Pancreas (tissue), 10 donors: ENCODE measurements around the gene WNK1. TPM values are rescaled to one million over a fixed set of nuclear protein-coding genes. Genes with fewer than 3 reads are reported as not detected.
A peak's percentile ranks its signal among the peaks of the same experiment; 100 is the strongest.

Experiments used
- ATAC-seq, 4 donors: fragments of 200-7000 bp; cut with Tn5 transposase; one replicate each; pipeline versions ENCODE4 v1.8.0 to v1.9.1; 2020; ENCODE audit warnings: mild to moderate bottlenecking in 4 of 4, moderate library complexity in 4 of 4
- DNase-seq, 6 donors: peaks; one replicate each; pipeline ENCODE4 v3.0.0-alpha.2; 2020
- FAIRE-seq: peaks from 2 replicates; lab custom pipeline; 2012; peaks lifted over from hg19 to GRCh38; lab: Jason Lieb, UNC
- H3K27ac ChIP-seq, 4 donors: fragments of 200-600 bp; sonication (generic); 1 replicate in 3 of 4; 2 replicates in 1 of 4; pipeline versions ENCODE4 v1.5.0 to v1.8.0; 2020
- H3K27me3 ChIP-seq, 4 donors: fragments of 200-600 bp; one replicate each; pipeline ENCODE4 v1.8.0; 2021
- H3K36me3 ChIP-seq, 3 donors: fragments of 200-600 bp; sonication (generic) in 1 of 3; one replicate each; pipeline versions ENCODE4 v1.5.0 to v1.8.0; 2020 to 2021
- H3K4me1 ChIP-seq, 3 donors: fragments of 200-600 bp; one replicate each; pipeline ENCODE4 v1.8.0; 2021
- H3K4me3 ChIP-seq, 4 donors: fragments of 200-600 bp; sonication (generic) in 2 of 4; one replicate each; pipeline versions ENCODE4 v1.5.0 to v1.8.0; 2020 to 2021
- H3K9me3 ChIP-seq, 4 donors: fragments of 200-600 bp; one replicate each; pipeline ENCODE4 v1.8.0; 2021
- WGBS, 2 donors: extraction: QIAGEN DNeasy Blood & Tissue Kit; methylation state at CpG; one replicate each; pipeline ENCODE4 v1.1.7; 2013; 5-methylcytosine and 5-hydroxymethylcytosine counted together
- intact Hi-C, 3 donors: fragments of 100-400 bp; cut with DNase I; formaldehyde crosslinking; loops; one replicate each; pipeline versions ENCODE4 v1.11.1 to v1.14.2; 2022
- polyA plus RNA-seq, 2 donors: library from polyadenylated mRNA; stranded (reverse); fragments of 200-250 nt; gene quantifications; one replicate each; pipeline ENCODE4 v1.2.3, GENCODE V29; 2013
- total RNA-seq, 6 donors: library from RNA; stranded (reverse); fragmentation: NEBNext Ultra II Directional in 4 of 6; extraction: Animal tissue kit (Norgen Biotek cat#: 25700) in 4 of 6; gene quantifications; one replicate each; pipeline versions ENCODE4 v1.2.1 to v1.2.4, GENCODE V29; 2021 to 2023
- TF ChIP-seq, protein P1 (sequence below), 4 donors: fragments of 200-600 bp; sonication (generic) in 3 of 4; IDR thresholded peaks; one replicate each; pipeline versions ENCODE4 v1.5.0 to v1.8.0; 2021; ENCODE audit warnings: antibody characterized with exemption in 4 of 4
- donor health status: healthy with polysubstance abuse.
- donor health status: DM: no; HTN: no; CAD: no; lungs with moderate emphysema.
- donor health status: DM: no; HTN: no; CAD: no.
- donor health status: control.
- donor health status: control.
- donor health status: Bipolar disorder and iron deficiency.
- donor health status: DM: yes; HTN: yes; CAD: no.
- donor health status: DM: no; HTN: no; CAD: no.
- donor health status: DM: no; HTN: no; CAD: no.
- donor health status: DM: yes; HTN: yes; CAD: no.

The WNK1 gene
- total and polyA plus RNA-seq, 8 donors, result 10.9 to 73.9 (median 39.6) TPM

- DNase-seq (no peak), FAIRE-seq (no peak), ATAC-seq (no peak)
- Histone ChIP-seq H3K36me3 (no peaks in the 10 kb centered on the region), H3K9me3 (no peaks in the 10 kb centered on the region), H3K4me3 (peak overlapping the region; percentile 68 to 86 (median 77)), H3K27me3 (no peaks in the 10 kb centered on the region), H3K27ac (no peak overlapping the region), H3K4me1 (peaks cover 0 to 22% (median 17%) of the 10 kb centered on the region in 3 donors)
- 4 to 9% methylated on average over 7 of the region's 7 CpGs for WGBS, 2 donors
- intact Hi-C loops, result loop anchor here in 2 of 3 donors (5.0 to 10.0 kb wide), 2 partner anchors 178 to 190 kb away; no protein-coding TSS in a partner anchor
- TF ChIP-seq, protein P1, sequence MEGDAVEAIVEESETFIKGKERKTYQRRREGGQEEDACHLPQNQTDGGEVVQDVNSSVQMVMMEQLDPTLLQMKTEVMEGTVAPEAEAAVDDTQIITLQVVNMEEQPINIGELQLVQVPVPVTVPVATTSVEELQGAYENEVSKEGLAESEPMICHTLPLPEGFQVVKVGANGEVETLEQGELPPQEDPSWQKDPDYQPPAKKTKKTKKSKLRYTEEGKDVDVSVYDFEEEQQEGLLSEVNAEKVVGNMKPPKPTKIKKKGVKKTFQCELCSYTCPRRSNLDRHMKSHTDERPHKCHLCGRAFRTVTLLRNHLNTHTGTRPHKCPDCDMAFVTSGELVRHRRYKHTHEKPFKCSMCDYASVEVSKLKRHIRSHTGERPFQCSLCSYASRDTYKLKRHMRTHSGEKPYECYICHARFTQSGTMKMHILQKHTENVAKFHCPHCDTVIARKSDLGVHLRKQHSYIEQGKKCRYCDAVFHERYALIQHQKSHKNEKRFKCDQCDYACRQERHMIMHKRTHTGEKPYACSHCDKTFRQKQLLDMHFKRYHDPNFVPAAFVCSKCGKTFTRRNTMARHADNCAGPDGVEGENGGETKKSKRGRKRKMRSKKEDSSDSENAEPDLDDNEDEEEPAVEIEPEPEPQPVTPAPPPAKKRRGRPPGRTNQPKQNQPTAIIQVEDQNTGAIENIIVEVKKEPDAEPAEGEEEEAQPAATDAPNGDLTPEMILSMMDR (IDR thresholded peaks at IDR 0.05), result peak in 3 of 4 donors; percentile 23 to 31 (median 27)
These were observed 2.6 kb downstream of the WNK1 start for GRCh38 chr12:754851-755562.

DNA sequence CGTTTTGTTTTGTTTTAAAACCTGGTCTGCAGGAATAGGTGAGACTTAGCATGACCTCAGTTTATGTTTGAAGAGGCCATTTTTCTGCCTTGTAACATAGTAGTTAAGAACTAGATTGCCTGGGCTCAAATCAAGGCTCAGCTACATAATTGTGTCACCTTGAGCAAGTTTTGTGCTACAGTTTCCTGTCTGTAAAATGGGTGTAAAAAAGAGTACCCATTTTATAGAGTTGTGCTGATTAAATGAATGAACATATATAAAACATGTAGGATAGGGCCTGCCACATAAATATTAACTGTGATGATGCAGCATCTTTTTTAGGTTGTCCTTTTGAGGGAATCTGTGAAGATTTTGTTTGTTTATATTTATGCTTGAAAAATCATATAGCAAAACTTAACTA is 7.2 kb downstream of the WNK1 start:
- H3K4me3 ChIP-seq, result no peak overlapping the region
- no peaks in the 10 kb centered on the region for H3K9me3 ChIP-seq
- H3K4me1 ChIP-seq, result peaks cover 0 to 18% (median 12%) of the 10 kb centered on the region in 3 donors
- FAIRE-seq, result no peak
- TF ChIP-seq, protein P1 (IDR thresholded peaks at IDR 0.05), result no peak
- H3K27me3 ChIP-seq, result no peaks in the 10 kb centered on the region
- ATAC-seq, result no peak
- no peak overlapping the region for H3K27ac ChIP-seq
- no peaks in the 10 kb centered on the region for H3K36me3 ChIP-seq
- no peak for DNase-seq
- intact Hi-C loops, result loop anchor here in 1 of 3 donors (10.0 kb wide), 1 partner anchor 195 kb away; no protein-coding TSS in a partner anchor
- 79 to 80% methylated on average over 1 of the region's 1 CpG for WGBS, 2 donors

DNA sequence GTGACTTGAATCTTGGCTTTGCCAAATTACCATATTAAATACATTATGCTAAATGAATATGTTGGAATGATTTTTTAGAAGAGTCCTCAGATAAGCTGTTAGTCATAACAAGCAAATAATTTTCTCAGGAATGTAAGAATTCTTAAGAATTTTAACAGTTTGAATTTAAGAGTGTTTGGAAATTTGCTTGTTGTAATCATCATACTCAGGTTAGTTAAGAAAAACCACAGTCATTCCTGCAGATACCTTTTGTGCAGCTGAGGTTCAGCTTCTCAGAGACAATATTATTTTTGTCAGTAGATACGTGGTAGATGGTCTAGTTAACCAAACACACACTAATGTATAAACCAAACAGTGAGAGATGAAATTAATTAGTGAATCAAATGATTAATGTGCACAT is 8.9 kb downstream of the WNK1 start:
- Histone ChIP-seq H3K4me1 (peaks cover 0 to 7% (median 4%) of the 10 kb centered on the region in 3 donors), H3K27ac (no peak overlapping the region), H3K4me3 (no peak overlapping the region), H3K27me3 (no peaks in the 10 kb centered on the region), H3K36me3 (no peaks in the 10 kb centered on the region), H3K9me3 (no peaks in the 10 kb centered on the region)
- TF ChIP-seq, protein P1 (IDR thresholded peaks at IDR 0.05), result no peak
- intact Hi-C loops, result no loop called here
- 48 to 75% methylated on average over 1 of the region's 1 CpG for WGBS, 2 donors
- no peak for ATAC-seq
- no peak for DNase-seq
- FAIRE-seq, result no peak

DNA sequence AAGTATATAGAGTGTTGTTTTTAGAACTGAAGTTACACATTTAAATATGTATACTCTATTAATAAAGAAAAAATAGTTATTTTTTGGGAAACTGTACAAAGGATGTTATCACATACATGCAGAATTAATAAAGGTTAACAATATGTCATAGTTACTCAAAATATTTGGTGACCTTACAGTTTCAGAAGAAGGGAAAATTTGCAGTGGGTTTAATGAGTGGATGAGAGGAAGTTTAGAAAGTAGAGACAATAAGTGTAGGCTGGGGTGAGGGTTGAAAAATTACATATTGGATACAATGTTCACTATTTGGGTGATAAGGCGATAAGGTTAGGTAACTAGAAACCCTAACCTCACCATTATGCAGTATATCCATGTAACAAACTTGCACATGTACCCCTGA is 13.5 kb downstream of the WNK1 start:
- Histone ChIP-seq H3K27ac (no peak overlapping the region), H3K4me1 (no peaks in the 10 kb centered on the region), H3K9me3 (no peaks in the 10 kb centered on the region), H3K36me3 (no peaks in the 10 kb centered on the region), H3K27me3 (no peaks in the 10 kb centered on the region), H3K4me3 (no peak overlapping the region)
- intact Hi-C loops, result no loop called here
- DNase-seq (no peak), FAIRE-seq (no peak), ATAC-seq (no peak)
- TF ChIP-seq, protein P1 (IDR thresholded peaks at IDR 0.05), result no peak
- WGBS, 2 donors, result 98% methylated on average over 1 of the region's 1 CpG

GRCh38 chr12:768434-768833 is 16.1 kb downstream of the WNK1 start:
- WGBS, 2 donors, result 100% methylated on average over 1 of the region's 1 CpG
- intact Hi-C loops, result no loop called here
- ATAC-seq (no peak), DNase-seq (no peak), FAIRE-seq (no peak)
- H3K36me3 ChIP-seq, result no peaks in the 10 kb centered on the region
- TF ChIP-seq, protein P1 (IDR thresholded peaks at IDR 0.05), result no peak
- peaks cover 3 to 8% (median 7%) of the 10 kb centered on the region in 3 donors for H3K4me1 ChIP-seq
- no peak overlapping the region for H3K27ac ChIP-seq
- H3K9me3 ChIP-seq, result no peaks in the 10 kb centered on the region
- no peaks in the 10 kb centered on the region for H3K27me3 ChIP-seq
- H3K4me3 ChIP-seq, result no peak overlapping the region
